Measurements from ENCODE around the gene KCNT2.
"Not testable (repeated sequence)": the region's sequence is repeated elsewhere in the genome, so short reads cannot be mapped to it uniquely, and the experiment has no call there.

The KCNT2 gene

GRCh38 chr1:196317535-196318522, 290.4 kb downstream of the KCNT2 start:
- no peak for DNase-seq (ENCODE audit: low spot score)

- no peak for DNase-seq (ENCODE audit: low spot score)
These were observed 295.5 kb downstream of the KCNT2 start for GRCh38 chr1:196312739-196313138.

GRCh38 chr1:196309386-196309785, 298.9 kb downstream of the KCNT2 start:
- no peak for DNase-seq (ENCODE audit: low spot score)

- DNase-seq (ENCODE audit: low spot score) = no peak
These were observed 300.1 kb downstream of the KCNT2 start for GRCh38 chr1:196308176-196308575.

GRCh38 chr1:196306421-196306820, 301.8 kb downstream of the KCNT2 start:
- DNase-seq (ENCODE audit: low spot score) = no peak

DNA sequence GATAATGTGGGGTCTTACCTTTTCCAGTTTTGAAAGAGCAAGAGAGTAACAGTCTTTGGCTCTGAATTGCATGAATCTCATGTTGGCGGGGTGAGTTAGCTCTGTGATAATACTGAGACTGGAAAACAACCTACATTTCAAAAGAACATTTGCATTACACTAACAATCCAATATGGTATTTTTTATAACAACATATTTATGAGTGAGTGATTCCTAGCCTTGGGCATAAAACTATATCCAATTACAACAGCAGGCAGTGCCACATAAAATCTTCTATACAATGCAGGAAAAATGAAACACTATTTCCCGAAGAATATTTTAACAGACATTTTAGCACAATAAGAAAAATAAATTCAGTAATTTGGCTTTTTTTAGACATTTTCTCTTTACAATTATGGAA, 303.0 kb downstream of the KCNT2 start:
- DNase-seq (ENCODE audit: low spot score) = no peak

GRCh38 chr1:196302981-196303380, 305.3 kb downstream of the KCNT2 start:
- DNase-seq (ENCODE audit: low spot score) = no peak

- no peak for DNase-seq (ENCODE audit: low spot score)
These were observed 305.8 kb downstream of the KCNT2 start for GRCh38 chr1:196302420-196302819.

DNA sequence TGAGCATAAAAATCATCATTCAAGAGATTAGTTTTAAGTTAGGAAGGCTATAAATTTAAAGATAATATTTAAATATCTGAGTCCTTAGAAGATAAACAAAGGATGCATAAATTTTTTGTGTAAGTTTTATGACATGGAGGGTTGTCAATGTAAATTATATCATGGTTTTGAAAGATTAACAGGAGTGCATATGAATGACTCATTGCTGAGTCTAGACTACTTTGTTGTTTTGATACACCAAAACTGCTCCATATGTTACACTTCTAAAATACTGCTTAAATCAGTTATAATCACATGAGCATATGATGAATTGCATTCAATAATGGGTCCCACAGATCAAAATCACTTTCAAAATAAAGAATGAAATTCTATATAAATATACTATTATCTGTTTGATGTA, 312.5 kb downstream of the KCNT2 start:
- DNase-seq (ENCODE audit: low spot score) = no peak

DNA sequence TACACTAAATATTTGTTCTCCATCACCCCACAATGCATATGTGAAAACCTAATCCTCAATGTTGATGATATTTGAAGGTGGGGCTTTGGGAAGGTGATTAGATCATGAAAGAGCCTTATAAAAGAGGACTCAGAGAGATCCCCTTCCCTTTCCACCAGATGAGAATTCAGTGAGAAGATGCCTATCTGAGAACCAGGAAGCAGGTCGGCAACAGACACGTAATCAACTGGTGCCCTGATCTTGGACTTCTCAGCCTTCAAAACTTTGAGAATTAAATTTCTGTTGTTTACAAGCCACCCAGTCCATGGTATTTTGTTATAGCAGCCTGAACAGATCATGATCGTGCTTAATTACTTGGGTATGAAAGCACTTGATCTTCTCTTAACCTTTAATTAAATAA, 329.4 kb downstream of the KCNT2 start:
- DNase-seq (ENCODE audit: low spot score) = no peak

- no peak for DNase-seq (ENCODE audit: low spot score)
These were observed 330.4 kb downstream of the KCNT2 start for GRCh38 chr1:196277860-196278259.

GRCh38 chr1:196271212-196271947, 336.9 kb downstream of the KCNT2 start:
- no peak for DNase-seq (ENCODE audit: low spot score)

DNA sequence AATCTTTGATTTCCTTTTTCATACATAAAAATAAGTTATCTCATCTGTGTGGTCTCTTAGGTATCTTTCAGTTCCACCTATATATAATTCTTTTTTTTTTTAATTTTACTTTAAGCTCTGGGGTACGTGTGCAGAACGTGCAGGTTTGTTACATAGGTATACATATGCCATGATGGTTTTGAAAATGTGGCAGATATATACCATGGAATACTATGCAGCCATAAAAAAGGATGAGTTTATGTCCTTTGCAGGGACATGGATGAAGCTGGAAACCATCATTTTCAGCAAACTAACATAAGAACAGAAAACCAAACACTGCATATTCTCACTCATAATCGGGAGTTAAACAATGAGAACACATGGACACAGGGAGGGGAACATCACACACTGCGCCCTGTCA, 345.2 kb downstream of the KCNT2 start:
- DNase-seq (ENCODE audit: low spot score) = not testable (repeated sequence)

DNA sequence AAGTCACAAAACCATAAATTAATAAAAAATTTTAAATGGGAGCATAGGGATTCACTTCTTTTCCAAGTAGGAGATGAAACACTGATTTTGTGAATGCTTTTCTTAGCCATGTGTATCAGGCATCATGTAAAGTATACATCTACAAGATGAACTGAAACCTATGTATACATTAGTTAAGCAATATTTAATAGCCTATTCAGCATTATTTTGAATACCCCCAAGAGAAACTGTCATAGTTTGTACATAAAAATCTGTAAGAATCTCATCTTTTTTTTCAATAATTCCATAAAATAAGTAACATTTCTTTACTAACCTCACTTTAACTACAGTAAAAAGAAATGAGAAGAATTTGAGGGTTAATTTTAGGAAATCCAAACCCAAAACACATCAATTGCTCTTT, 348.0 kb downstream of the KCNT2 start:
- DNase-seq (ENCODE audit: low spot score) = no peak

- no peak for DNase-seq (ENCODE audit: low spot score)
These were observed 348.9 kb downstream of the KCNT2 start for GRCh38 chr1:196259316-196259715.

GRCh38 chr1:196255762-196256161, 352.5 kb downstream of the KCNT2 start:
- no peak for DNase-seq (ENCODE audit: low spot score)

- DNase-seq (ENCODE audit: low spot score) = no peak
These were observed 378.7 kb downstream of the KCNT2 start for GRCh38 chr1:196229546-196229945.

GRCh38 chr1:196214866-196215265, 393.4 kb downstream of the KCNT2 start:
- no peak for DNase-seq (ENCODE audit: low spot score)

DNA sequence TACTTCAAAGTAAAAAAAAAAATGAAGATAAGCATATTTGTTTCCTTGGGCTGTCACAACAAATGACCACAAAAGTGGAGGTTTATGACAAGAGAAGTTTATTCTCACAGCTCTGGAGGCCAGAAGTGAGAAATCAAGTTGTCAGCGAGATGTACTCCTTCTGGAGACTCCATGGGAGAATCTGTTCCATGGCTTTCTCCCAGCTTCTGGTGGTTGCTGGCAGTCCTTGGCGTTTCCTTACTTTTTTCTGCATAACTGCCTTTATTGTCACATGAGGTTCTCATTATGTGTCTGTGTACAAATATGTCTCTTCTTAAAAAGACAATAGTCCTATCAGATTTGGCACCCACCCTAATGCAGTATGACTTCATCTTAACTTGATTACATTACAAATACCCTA, 398.3 kb downstream of the KCNT2 start:
- no peak for DNase-seq (ENCODE audit: low spot score)

- no peak for DNase-seq (ENCODE audit: low spot score)
These were observed 399.0 kb downstream of the KCNT2 start for GRCh38 chr1:196209265-196209664.

DNA sequence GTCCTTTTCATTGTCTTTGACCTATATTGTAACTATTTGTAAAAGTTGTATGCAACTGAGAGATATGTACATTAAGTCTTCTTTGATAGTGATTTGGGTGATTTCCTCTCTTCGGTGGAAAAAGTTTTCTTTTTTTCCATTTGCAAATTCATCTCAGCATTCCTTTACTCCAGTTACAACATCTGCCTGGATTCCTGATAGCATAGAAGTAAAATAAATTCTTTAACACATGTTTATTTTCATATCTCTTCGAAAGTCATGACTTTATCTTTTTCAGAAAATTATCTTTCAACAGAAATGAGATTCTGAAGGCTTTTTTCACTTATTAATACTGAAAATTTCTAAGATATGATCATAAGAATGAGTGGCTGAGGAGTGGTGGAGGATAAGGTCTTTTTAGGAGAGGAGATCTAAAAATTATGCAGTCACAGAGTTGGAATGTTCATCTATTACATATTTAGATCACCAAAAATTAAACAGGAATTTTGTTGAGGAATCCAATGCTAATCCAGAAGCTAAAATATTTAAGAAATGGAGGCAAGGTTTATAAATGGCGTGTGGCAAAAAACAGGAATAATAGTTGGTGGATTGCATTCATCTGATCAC, 400.5 kb downstream of the KCNT2 start:
- DNase-seq (ENCODE audit: low spot score) = no peak

DNA sequence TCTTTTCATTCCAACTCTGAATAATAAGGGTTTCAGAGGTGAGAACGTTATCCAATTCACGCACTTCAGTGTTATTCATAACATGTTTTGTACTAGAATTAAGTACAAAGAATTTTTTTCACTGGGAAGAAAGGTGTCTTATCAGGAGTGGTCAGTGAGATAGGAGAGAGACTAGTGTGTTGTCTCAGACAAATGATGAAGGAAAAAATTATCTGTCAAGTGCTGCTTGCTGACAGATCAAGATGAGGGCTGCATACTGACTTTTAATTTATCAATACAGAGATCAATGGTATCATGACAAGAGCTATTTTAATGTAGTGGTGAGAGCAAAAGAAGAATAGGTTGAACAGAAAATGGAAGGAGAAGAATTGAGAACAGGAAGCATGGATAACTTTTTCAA, 402.4 kb downstream of the KCNT2 start:
- DNase-seq (ENCODE audit: low spot score) = no peak

- DNase-seq (ENCODE audit: low spot score) = no peak
These were observed 411.8 kb downstream of the KCNT2 start for GRCh38 chr1:196196486-196196885.

Data from CD4-positive, alpha-beta T cell treated with Interleukin-6 at 100 ng/mL for 8 hours (primary cell).